ENCODE measurements around the gene MCRIP2.
A peak's percentile ranks its signal among the peaks of the same experiment; 100 is the strongest.

MCRIP2 gene

DNA sequence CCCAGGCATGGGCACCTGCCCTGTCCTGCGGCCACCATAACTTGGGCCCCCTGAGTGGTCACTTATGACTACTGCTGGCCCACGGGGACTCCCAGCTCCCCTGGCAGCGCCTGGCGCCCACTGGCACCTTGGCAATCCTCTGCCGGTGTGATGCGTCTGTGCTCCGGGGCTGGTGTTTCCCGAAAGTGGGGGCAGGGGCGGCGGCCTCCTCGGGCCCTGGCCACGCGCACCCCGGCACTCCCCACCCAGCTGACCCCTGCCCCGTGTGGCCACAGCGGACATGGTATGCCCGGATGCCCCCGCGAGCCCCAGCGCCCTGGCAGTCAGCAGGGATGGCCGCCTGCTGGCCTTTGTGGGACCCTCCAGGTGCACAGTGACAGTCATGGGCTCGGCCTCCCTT lies 15.9 kb downstream of the MCRIP2 start:
- H3K4me2 ChIP-seq (ENCODE audit: low read length), result no peak overlapping the region
- no peaks in the 10 kb centered on the region for H3K79me2 ChIP-seq (ENCODE audit: insufficient read depth, low read length)
- no peak overlapping the region for H3K27ac ChIP-seq (ENCODE audit: low read depth, low read length, poor library complexity, severe bottlenecking)
- H4K20me1 ChIP-seq (ENCODE audit: insufficient read depth, low read length), result no peaks in the 10 kb centered on the region
- H3K27me3 ChIP-seq (ENCODE audit: insufficient read depth, low read length), result no peaks in the 10 kb centered on the region
- H3K4me1 ChIP-seq (ENCODE audit: insufficient read depth, low read length, severe bottlenecking), result peaks cover 6% of the 10 kb centered on the region
- no peaks in the 10 kb centered on the region for H3K9me3 ChIP-seq (ENCODE audit: low read length)
- TF ChIP-seq EZH2 (IDR thresholded peaks at IDR 0.05; ENCODE audit: borderline replicate concordance, low read length), result no peak
- H3K9ac ChIP-seq (ENCODE audit: low read length), result no peak overlapping the region
- no peak overlapping the region for H2AFZ ChIP-seq (ENCODE audit: low read length)
- no peaks in the 10 kb centered on the region for H3K9me2 ChIP-seq (ENCODE audit: low read depth, low read length)
- peaks cover 49% of the 10 kb centered on the region for H3K36me3 ChIP-seq (ENCODE audit: insufficient read depth, low read length)
- no peak overlapping the region for H3K4me3 ChIP-seq (ENCODE audit: low read depth, low read length, poor library complexity, severe bottlenecking)
- H3F3A ChIP-seq (ENCODE audit: insufficient read depth, low read length), result no peaks in the 10 kb centered on the region

DNA sequence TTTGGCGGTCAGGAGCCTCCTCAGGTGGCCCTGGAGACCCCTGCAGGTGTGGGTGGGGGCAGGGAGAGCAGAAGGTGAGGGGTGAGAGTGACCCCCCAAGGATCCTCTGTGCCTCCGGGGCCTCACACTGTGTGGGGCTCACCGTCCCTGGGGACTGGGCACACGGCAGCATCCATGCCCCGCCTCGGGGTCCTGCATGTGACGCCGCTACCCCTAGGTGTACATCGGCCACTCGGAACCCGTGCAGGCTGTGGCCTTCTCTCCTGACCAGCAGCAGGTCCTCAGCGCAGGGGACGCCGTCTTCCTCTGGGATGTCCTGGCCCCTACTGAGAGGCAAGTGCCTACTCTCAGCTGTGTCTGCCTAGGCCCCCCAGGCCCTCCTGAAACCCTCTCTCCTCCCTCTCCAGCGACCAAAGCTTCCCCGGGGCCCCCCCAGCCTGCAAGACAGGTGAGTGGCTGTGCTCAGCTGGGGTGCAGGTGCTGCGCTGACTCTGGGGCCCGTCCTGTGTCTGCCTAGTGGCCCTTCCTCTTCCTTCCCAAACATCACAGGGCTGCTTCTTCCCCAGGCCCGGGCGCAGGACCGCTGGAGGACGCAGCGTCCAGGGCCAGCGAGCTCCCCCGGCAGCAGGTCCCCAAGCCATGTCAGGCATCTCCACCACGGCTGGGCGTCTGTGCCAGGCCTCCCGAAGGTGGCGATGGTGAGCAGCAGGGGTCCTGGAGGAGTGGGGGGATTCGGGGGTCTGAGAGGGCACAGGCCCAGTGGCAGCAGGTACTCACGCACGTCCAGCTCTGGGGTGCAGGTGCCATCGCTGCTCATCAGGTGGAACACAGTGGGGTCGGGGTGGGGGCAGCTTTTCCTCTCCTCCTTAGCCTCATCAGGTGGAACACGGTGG lies 17.3 kb downstream of the MCRIP2 start:
- Histone ChIP-seq H3K9me3 (ENCODE audit: low read length) (no peaks in the 10 kb centered on the region), H3K79me2 (ENCODE audit: insufficient read depth, low read length) (no peaks in the 10 kb centered on the region), H3F3A (ENCODE audit: insufficient read depth, low read length) (no peaks in the 10 kb centered on the region), H3K9me2 (ENCODE audit: low read depth, low read length) (no peaks in the 10 kb centered on the region), H2AFZ (ENCODE audit: low read length) (no peak overlapping the region), H3K4me1 (ENCODE audit: insufficient read depth, low read length, severe bottlenecking) (peaks cover 6% of the 10 kb centered on the region), H3K27me3 (ENCODE audit: insufficient read depth, low read length) (no peaks in the 10 kb centered on the region), H3K4me2 (ENCODE audit: low read length) (no peak overlapping the region), H4K20me1 (ENCODE audit: insufficient read depth, low read length) (no peaks in the 10 kb centered on the region), H3K9ac (ENCODE audit: low read length) (no peak overlapping the region), H3K36me3 (ENCODE audit: insufficient read depth, low read length) (peaks cover 47% of the 10 kb centered on the region), H3K4me3 (ENCODE audit: low read depth, low read length, poor library complexity, severe bottlenecking) (no peak overlapping the region), H3K27ac (ENCODE audit: low read depth, low read length, poor library complexity, severe bottlenecking) (no peak overlapping the region)
- TF ChIP-seq CTCF (IDR thresholded peaks at IDR 0.05; ENCODE audit: low read length), result peak; percentile 30; the same call in 1 of the 2 replicates
- TF ChIP-seq EZH2 (IDR thresholded peaks at IDR 0.05; ENCODE audit: borderline replicate concordance, low read length), result no peak

- Histone ChIP-seq H3K27me3 (ENCODE audit: insufficient read depth, low read length) (no peaks in the 10 kb centered on the region), H4K20me1 (ENCODE audit: insufficient read depth, low read length) (no peaks in the 10 kb centered on the region), H3K4me2 (ENCODE audit: low read length) (no peak overlapping the region), H3K79me2 (ENCODE audit: insufficient read depth, low read length) (no peaks in the 10 kb centered on the region), H3K4me1 (ENCODE audit: insufficient read depth, low read length, severe bottlenecking) (peaks cover 6% of the 10 kb centered on the region), H3K36me3 (ENCODE audit: insufficient read depth, low read length) (peaks cover 50% of the 10 kb centered on the region), H3F3A (ENCODE audit: insufficient read depth, low read length) (no peaks in the 10 kb centered on the region), H3K9me3 (ENCODE audit: low read length) (no peaks in the 10 kb centered on the region), H3K27ac (ENCODE audit: low read depth, low read length, poor library complexity, severe bottlenecking) (no peak overlapping the region), H2AFZ (ENCODE audit: low read length) (no peak overlapping the region), H3K9me2 (ENCODE audit: low read depth, low read length) (no peaks in the 10 kb centered on the region), H3K9ac (ENCODE audit: low read length) (no peak overlapping the region), H3K4me3 (ENCODE audit: low read depth, low read length, poor library complexity, severe bottlenecking) (no peak overlapping the region)
- TF ChIP-seq EZH2 (IDR thresholded peaks at IDR 0.05; ENCODE audit: borderline replicate concordance, low read length) (no peak), CTCF (IDR thresholded peaks at IDR 0.05; ENCODE audit: low read length) (no peak)
Measured at GRCh38 chr16:659618-660017, 18.0 kb downstream of the MCRIP2 start.

DNA sequence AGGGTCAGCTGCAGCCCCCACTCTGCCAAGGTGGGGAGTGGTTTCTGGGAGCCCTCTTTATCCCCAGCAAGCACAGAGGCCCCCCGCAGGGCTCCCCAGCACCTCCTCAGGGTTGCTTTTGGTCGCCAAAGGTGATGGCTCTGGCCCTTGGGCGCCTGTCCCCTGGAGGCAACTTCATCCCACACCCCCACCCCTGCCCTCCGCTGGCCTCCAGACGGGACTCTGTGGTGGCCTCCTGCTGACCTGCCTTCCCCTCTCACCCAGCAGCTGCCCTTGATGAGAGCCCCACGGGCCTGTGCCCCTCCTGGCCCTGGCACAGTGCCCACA lies 18.5 kb downstream of the MCRIP2 start:
- Histone ChIP-seq H3K4me2 (ENCODE audit: low read length) (no peak overlapping the region), H3K4me3 (ENCODE audit: low read depth, low read length, poor library complexity, severe bottlenecking) (no peak overlapping the region), H3K9ac (ENCODE audit: low read length) (no peak overlapping the region), H4K20me1 (ENCODE audit: insufficient read depth, low read length) (no peaks in the 10 kb centered on the region), H3K9me3 (ENCODE audit: low read length) (no peaks in the 10 kb centered on the region), H3K27me3 (ENCODE audit: insufficient read depth, low read length) (no peaks in the 10 kb centered on the region), H3K36me3 (ENCODE audit: insufficient read depth, low read length) (peaks cover 50% of the 10 kb centered on the region), H2AFZ (ENCODE audit: low read length) (no peak overlapping the region), H3K79me2 (ENCODE audit: insufficient read depth, low read length) (no peaks in the 10 kb centered on the region), H3K27ac (ENCODE audit: low read depth, low read length, poor library complexity, severe bottlenecking) (no peak overlapping the region), H3K4me1 (ENCODE audit: insufficient read depth, low read length, severe bottlenecking) (peaks cover 6% of the 10 kb centered on the region), H3F3A (ENCODE audit: insufficient read depth, low read length) (no peaks in the 10 kb centered on the region), H3K9me2 (ENCODE audit: low read depth, low read length) (no peaks in the 10 kb centered on the region)
- TF ChIP-seq CTCF (IDR thresholded peaks at IDR 0.05; ENCODE audit: low read length), result no peak
- TF ChIP-seq EZH2 (IDR thresholded peaks at IDR 0.05; ENCODE audit: borderline replicate concordance, low read length), result no peak
